Loucy (cell line): ENCODE measurements around the gene KNSTRN.

Experiments
- CTCF ChIP-seq: fragments of 200-600 bp; sonication (generic); conservative IDR thresholded peaks from 2 replicates; pipeline ENCODE4 v1.5.1; 2014; ENCODE audit warnings: mild to moderate bottlenecking, antibody characterized with exemption, low read length
- EZH2phosphoT487 ChIP-seq: fragments of 200-600 bp; IDR thresholded peaks from 2 replicates; pipeline ENCODE4 v1.6.1; 2018; ENCODE audit warnings: antibody characterized with exemption, mild to moderate bottlenecking, moderate library complexity, borderline replicate concordance

GRCh38 chr15:40439461-40439959 is 57.0 kb downstream of the KNSTRN start:
- TF ChIP-seq EZH2phosphoT487 (no peak), CTCF (no peak)
